NCI-H146 treated with DMSO at 0.1 percent for 48 hours (cell line): ENCODE measurements around the gene CT45A5.
"Not testable (repeated sequence)": the region's sequence is repeated elsewhere in the genome, so short reads cannot be mapped to it uniquely, and the experiment has no call there.

Source experiments
- DNase-seq: peaks from one replicate; lab custom pipeline; 2025; ENCODE audit not compliant: unreplicated experiment; lab: John Stamatoyannopoulos, UW

The CT45A5 gene, protein sequence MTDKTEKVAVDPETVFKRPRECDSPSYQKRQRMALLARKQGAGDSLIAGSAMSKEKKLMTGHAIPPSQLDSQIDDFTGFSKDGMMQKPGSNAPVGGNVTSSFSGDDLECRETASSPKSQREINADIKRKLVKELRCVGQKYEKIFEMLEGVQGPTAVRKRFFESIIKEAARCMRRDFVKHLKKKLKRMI

DNA sequence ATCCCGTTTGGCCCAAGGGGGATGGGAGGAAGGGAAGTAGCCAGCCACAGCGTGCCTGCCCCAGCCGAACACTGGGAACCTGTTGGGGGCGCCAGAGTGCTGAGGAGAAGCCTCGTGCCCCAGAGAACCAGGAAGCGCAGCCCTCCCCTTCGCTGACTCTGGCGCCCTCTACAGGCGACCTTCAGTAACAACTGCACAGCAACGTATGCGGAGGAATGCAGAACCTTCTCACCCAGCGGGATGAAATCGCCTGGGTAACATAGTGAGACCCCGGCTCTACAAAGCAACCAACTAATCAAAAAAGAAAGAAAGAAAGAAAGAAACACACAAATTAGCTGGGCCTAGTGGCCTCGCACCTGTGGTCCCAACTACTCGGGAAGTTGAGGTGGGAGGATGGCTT is at the start of gene CT45A5:
TSS of gene CT45A5 (minus strand) at position 101 of the 400 bp plus-strand sequence. CDS start 3,774 bp downstream, outside the sequence.
- not testable (repeated sequence) for DNase-seq

DNA sequence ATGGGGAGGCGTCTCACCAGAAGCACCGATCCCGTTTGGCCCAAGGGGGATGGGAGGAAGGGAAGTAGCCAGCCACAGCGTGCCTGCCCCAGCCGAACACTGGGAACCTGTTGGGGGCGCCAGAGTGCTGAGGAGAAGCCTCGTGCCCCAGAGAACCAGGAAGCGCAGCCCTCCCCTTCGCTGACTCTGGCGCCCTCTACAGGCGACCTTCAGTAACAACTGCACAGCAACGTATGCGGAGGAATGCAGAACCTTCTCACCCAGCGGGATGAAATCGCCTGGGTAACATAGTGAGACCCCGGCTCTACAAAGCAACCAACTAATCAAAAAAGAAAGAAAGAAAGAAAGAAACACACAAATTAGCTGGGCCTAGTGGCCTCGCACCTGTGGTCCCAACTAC is 34.6 kb upstream of the CT45A5 start, which contains the start of gene CT45A2:
TSS of gene CT45A2 (minus strand) at position 101 of the 400 bp plus-strand sequence. CDS start 3,747 bp downstream, outside the sequence.
- DNase-seq, result not testable (repeated sequence)

DNA sequence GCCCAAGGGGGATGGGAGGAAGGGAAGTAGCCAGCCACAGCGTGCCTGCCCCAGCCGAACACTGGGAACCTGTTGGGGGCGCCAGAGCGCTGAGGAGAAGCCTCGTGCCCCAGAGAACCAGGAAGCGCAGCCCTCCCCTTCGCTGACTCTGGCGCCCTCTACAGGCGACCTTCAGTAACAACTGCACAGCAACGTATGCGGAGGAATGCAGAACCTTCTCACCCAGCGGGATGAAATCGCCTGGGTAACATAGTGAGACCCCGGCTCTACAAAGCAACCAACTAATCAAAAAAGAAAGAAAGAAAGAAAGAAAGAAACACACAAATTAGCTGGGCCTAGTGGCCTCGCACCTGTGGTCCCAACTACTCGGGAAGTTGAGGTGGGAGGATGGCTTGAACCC is 17.4 kb upstream of the CT45A5 start, which contains the start of gene CT45A6:
TSS of gene CT45A6 (minus strand) at position 101 of the 400 bp plus-strand sequence. CDS start 3,794 bp downstream, outside the sequence.
- not testable (repeated sequence) for DNase-seq

DNA sequence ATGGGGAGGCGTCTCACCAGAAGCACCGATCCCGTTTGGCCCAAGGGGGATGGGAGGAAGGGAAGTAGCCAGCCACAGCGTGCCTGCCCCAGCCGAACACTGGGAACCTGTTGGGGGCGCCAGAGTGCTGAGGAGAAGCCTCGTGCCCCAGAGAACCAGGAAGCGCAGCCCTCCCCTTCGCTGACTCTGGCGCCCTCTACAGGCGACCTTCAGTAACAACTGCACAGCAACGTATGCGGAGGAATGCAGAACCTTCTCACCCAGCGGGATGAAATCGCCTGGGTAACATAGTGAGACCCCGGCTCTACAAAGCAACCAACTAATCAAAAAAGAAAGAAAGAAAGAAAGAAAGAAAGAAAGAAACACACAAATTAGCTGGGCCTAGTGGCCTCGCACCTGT is 17.2 kb downstream of the CT45A5 start, which contains the start of gene CT45A3:
TSS of gene CT45A3 (minus strand) at position 101 of the 400 bp plus-strand sequence. CDS start 3,747 bp downstream, outside the sequence.
- not testable (repeated sequence) for DNase-seq

DNA sequence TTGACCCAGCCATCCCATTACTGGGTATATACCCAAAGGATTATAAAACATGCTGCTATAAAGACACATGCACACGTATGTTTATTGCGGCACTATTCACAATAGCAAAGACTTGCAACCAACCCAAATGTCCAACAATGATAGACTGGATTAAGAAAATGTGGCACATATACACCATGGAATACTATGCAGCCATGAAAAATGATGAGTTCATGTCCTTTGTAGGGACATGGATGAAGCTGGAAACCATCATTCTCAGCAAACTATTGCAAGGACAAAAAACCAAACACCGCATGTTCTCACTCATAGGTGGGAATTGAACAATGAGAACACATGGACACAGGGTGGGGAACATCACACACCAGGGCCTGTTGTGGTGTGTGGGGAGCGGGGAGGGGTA is 40.6 kb downstream of the CT45A5 start:
- not testable (repeated sequence) for DNase-seq

DNA sequence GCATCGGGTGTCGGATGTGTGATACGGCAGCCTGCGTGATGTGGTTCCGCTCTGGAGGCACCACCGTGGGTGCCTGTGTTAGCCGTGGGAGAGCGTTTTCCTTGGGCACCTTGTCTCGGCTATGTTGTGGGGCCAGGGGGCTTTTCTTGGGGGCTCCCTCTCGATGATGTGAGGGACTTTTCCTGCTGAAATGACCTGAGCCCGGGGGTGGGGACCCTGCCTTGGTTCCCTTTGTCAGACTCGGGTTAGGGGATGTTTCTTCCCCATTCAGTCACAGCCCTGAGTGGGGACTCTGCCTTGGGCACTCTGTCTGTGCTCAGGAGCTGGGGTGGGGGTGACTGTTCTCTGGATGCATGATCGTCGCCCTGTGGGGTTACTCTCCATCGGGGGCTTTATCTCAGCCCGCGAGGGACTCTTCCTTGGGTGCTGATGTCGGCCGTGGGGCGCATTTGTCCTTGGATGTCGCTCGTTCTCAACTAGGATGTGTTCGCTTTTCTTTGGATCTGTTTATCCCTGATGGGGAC is 44.0 kb downstream of the CT45A5 start:
- DNase-seq, result no peak

DNA sequence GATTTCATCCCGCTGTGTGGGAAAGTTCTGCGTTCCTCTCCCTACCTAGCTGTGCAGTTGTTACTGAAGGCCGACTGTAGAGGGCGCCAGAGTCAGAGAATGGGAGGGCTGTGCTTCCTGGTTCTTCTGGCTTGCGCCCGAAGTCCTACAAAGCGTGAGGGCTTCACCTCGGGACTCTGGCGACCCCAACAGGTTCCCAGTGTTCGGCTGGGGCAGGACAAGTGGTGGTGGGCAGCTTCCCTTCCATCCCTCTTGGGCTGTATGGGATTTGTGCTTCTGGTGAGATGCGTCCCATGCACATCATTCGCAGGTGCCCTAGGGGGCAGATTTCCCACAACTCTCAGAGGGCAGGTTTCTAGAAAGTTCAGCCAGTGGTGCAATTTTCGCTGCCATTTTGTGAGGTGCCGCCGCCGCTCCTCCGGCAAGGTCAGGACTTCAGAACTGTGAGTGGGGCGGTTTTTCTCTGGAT is 44.6 kb downstream of the CT45A5 start:
- DNase-seq, result no peak

DNA sequence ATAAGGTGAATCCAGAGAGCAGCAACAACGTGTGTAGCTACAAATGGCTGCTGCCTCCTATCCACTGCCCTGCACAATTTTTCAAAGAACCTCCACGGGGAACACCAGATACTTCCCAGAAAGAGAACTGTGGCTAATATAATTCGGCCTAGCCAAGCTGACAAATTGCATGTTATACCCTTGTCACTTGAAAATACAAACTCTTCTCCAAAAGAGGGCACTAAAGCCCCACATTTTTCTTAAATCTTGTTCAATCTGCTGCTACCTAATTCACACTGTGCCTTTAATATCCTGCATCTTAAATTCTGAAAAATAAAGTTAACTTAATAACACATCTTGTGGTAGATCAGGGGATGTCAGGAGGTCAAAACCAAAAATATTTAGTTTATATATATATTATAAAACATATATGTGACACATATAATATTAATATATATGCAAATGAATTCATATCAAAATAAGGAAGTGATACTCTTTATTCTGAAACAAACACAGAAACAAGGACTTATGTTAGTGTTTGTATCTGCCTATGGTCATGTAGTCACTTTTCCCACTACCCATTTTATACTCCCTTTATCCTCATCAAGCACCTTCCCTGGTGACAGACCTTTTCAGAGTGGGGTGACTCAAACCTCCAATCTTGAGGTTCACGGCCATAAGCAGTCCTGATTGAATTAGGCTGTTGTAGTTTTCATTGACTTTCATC is 47.8 kb downstream of the CT45A5 start:
- DNase-seq, result no peak

DNA sequence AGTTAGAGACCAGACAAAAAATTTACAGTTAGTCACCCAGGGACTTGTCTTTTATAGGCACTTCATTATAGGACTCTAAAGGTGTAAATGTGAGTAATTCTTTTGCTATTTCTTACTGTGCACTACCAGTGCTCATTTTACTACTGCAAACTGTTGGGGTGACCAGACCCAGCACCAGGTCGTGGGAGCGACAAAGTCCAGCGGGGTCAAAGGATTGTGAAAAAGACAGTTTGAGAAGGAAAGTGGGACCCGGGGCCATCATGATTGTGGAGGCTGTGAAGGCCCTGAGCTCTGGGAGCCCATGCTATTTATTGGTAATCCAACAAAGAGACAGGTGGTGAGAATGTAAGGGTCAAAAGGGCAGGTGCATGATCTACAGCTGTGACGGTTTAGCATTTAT is 50.6 kb downstream of the CT45A5 start:
- DNase-seq, result not testable (repeated sequence)
